ENCODE results near the gene MOSMO. TPM values are rescaled to one million over a fixed set of nuclear protein-coding genes. Genes with fewer than 3 reads are reported as not detected.

MOSMO gene
- total and polyA plus RNA-seq, 2 of the 4 experiments (the other 2 are of a cell fraction) = 10.5 to 16.0 TPM

- H2BK120ac ChIP-seq (ENCODE audit: low read depth, low read length) = no peak overlapping the region
- no peak overlapping the region for H3K4ac ChIP-seq (ENCODE audit: low read depth, low read length)
- no peak overlapping the region for H2AK9ac ChIP-seq (replicated peaks; ENCODE audit: low read depth, low read length, poor library complexity)
- H3K23ac ChIP-seq (ENCODE audit: low read depth, low read length) = no peak overlapping the region
- intact Hi-C loops (cut with micrococcal nuclease) (no loop called here), in situ Hi-C loops (cut with MboI; ENCODE audit: low sequenced_read_pairs) (no loop called here), dilution Hi-C loops (cut with HindIII; ENCODE audit: low sequenced_read_pairs, unreplicated experiment) (no loop called here)
- DNase-seq = no peak
- BruUV-seq (replicated peaks) = no TSS peak
- H4K91ac ChIP-seq (ENCODE audit: insufficient read depth, low read depth, low read length) = no peak overlapping the region
- no peak overlapping the region for H4K5ac ChIP-seq (ENCODE audit: low read depth, low read length)
- peaks cover 5% of the 10 kb centered on the region; the same call in 1 of the 2 replicates for H4K20me1 ChIP-seq (ENCODE audit: insufficient read depth, low read length)
- no peak overlapping the region for H2BK20ac ChIP-seq (ENCODE audit: low read depth, low read length)
- no CpG with 5 or more reads among the region's 4 CpGs for WGBS, 2 experiments (ENCODE audit: extremely low coverage in 2 of 2, insufficient read length in 1 of 2)
- H3K14ac ChIP-seq (replicated peaks; ENCODE audit: low read depth, low read length) = no peak overlapping the region
- POLR2A ChIA-PET (ENCODE audit: unreplicated experiment) = no interaction called here
- peaks cover 32 to 66% of the 10 kb centered on the region in 2 experiments for H3K79me1 ChIP-seq (ENCODE audit: low read depth in 1 of 2, low read length in 2 of 2)
- TF ChIP-seq NFE2L2 (IDR thresholded peaks at IDR 0.05; ENCODE audit: low read depth, low read length) = no peak
- TF ChIP-seq SMC3 (IDR thresholded peaks at IDR 0.05; ENCODE audit: low read depth, low read length) = no peak
- TF ChIP-seq MXI1 (IDR thresholded peaks at IDR 0.05; ENCODE audit: borderline replicate concordance, low read depth, low read length) = no peak
- TF ChIP-seq MAZ (IDR thresholded peaks at IDR 0.05; ENCODE audit: borderline replicate concordance, low read depth, low read length) = no peak
- no peak for TF ChIP-seq USF2 (IDR thresholded peaks at IDR 0.05; ENCODE audit: low read depth, low read length)
- no peak for TF ChIP-seq RFX5 (IDR thresholded peaks at IDR 0.05; ENCODE audit: low read depth, low read length)
- TF ChIP-seq MAFK (IDR thresholded peaks at IDR 0.05; ENCODE audit: low read depth, low read length) = no peak
- TF ChIP-seq, protein P1, sequence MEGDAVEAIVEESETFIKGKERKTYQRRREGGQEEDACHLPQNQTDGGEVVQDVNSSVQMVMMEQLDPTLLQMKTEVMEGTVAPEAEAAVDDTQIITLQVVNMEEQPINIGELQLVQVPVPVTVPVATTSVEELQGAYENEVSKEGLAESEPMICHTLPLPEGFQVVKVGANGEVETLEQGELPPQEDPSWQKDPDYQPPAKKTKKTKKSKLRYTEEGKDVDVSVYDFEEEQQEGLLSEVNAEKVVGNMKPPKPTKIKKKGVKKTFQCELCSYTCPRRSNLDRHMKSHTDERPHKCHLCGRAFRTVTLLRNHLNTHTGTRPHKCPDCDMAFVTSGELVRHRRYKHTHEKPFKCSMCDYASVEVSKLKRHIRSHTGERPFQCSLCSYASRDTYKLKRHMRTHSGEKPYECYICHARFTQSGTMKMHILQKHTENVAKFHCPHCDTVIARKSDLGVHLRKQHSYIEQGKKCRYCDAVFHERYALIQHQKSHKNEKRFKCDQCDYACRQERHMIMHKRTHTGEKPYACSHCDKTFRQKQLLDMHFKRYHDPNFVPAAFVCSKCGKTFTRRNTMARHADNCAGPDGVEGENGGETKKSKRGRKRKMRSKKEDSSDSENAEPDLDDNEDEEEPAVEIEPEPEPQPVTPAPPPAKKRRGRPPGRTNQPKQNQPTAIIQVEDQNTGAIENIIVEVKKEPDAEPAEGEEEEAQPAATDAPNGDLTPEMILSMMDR (conservative IDR thresholded peaks at IDR 0.05; ENCODE audit: low read depth, low read length) = no peak
- H3K56ac ChIP-seq (ENCODE audit: extremely low read depth, insufficient read depth, low read length) = no peak overlapping the region
- no peak overlapping the region for H3K27ac ChIP-seq (ENCODE audit: insufficient read depth, low read length)
- no peaks in the 10 kb centered on the region for H3K27me3 ChIP-seq (ENCODE audit: control insufficient read depth, insufficient read depth, low read length)
- H3K18ac ChIP-seq (ENCODE audit: low read depth, low read length) = no peak overlapping the region
- H3K4me1 ChIP-seq (ENCODE audit: control insufficient read depth, insufficient read depth, low read length) = no peaks in the 10 kb centered on the region
- no peak overlapping the region for H3K4me3 ChIP-seq (ENCODE audit: insufficient read depth, low read depth, low read length)
- H3K9ac ChIP-seq (ENCODE audit: low read depth, low read length) = no peak overlapping the region
- CTCF ChIA-PET = no interaction called here
- ATAC-seq (ENCODE audit: low read depth) = no peak
- no peaks in the 10 kb centered on the region for H3K9me3 ChIP-seq (ENCODE audit: control insufficient read depth, insufficient read depth, low read length)
- H3K4me2 ChIP-seq (ENCODE audit: low read depth, low read length) = no peak overlapping the region
- no peak overlapping the region for H2BK5ac ChIP-seq (ENCODE audit: low read depth, low read length, poor library complexity, severe bottlenecking)
- H3K36me3 ChIP-seq (ENCODE audit: control insufficient read depth, insufficient read depth, low read length) = peaks cover 1% of the 10 kb centered on the region; the same call in 1 of the 2 replicates
- H4K8ac ChIP-seq (ENCODE audit: low read depth in 2 of 2, low read length in 2 of 2) = no peak overlapping the region
- H2AFZ ChIP-seq (replicated peaks; ENCODE audit: low read length, poor library complexity) = no peak overlapping the region
- H3K9me1 ChIP-seq (ENCODE audit: insufficient read depth, low read length) = peaks cover 4% of the 10 kb centered on the region
- H2AK5ac ChIP-seq (ENCODE audit: low read depth, low read length) = no peak overlapping the region
- no peak overlapping the region for H2BK15ac ChIP-seq (ENCODE audit: low read depth, low read length)
Measured at GRCh38 chr16:22053921-22054341, 46.0 kb downstream of the MOSMO start.
